Endodermal cell (in vitro differentiated cells): ENCODE results near the gene BDH2. TPM values are rescaled to one million over a fixed set of nuclear protein-coding genes. Genes with fewer than 3 reads are reported as not detected.
A peak's percentile ranks its signal among the peaks of the same experiment; 100 is the strongest.

Experiments used
- DNase-seq: peaks from one replicate; pipeline ENCODE4 v3.0.0-alpha.2; 2017
- H3K27ac ChIP-seq: 2 replicates; pipeline ENCODE4 v1.5.1; 2013; ENCODE audit warnings: mild to moderate bottlenecking, low read depth, low read length, moderate library complexity
- H3K27me3 ChIP-seq: 2 replicates; pipeline ENCODE4 v1.6.1; 2013; ENCODE audit warnings: mild to moderate bottlenecking, low read length, moderate library complexity; ENCODE audit not compliant: insufficient read depth, control insufficient read depth, poor library complexity, severe bottlenecking
- H3K36me3 ChIP-seq: 2 replicates; pipeline ENCODE4 v1.7.0; 2013; ENCODE audit warnings: mild to moderate bottlenecking, low read length, moderate library complexity; ENCODE audit not compliant: control insufficient read depth, insufficient read depth
- H3K4me1 ChIP-seq: one replicate; pipeline ENCODE4 v1.7.0; 2013; ENCODE audit warnings: low read length; ENCODE audit not compliant: control insufficient read depth, insufficient read depth
- H3K4me3 ChIP-seq: 2 replicates; pipeline ENCODE4 v1.5.1; 2013; ENCODE audit warnings: mild to moderate bottlenecking, low read length, moderate library complexity
- H3K9ac ChIP-seq: 2 replicates; pipeline ENCODE4 v1.6.1; 2013; ENCODE audit warnings: mild to moderate bottlenecking, low read length, moderate library complexity; ENCODE audit not compliant: poor library complexity, severe bottlenecking; ENCODE audit errors: extremely low read depth
- H3K9me3 ChIP-seq: 2 replicates; pipeline ENCODE4 v1.6.1; 2013; ENCODE audit warnings: mild to moderate bottlenecking, low read length, moderate library complexity; ENCODE audit not compliant: control insufficient read depth
- H3K27ac Mint-ChIP-seq: 2 replicates; pipeline ENCODE4 v1.8.0; 2020; ENCODE audit warnings: mixed read lengths
- H3K27me3 Mint-ChIP-seq: 2 replicates; pipeline ENCODE4 v1.8.0; 2021; ENCODE audit warnings: mild to moderate bottlenecking, mixed read lengths; ENCODE audit not compliant: insufficient read depth
- H3K36me3 Mint-ChIP-seq: 2 replicates; pipeline ENCODE4 v1.8.0; 2020; ENCODE audit warnings: low read depth, mixed read lengths
- H3K4me1 Mint-ChIP-seq: 2 replicates; pipeline ENCODE4 v1.8.0; 2020; ENCODE audit warnings: mixed read lengths
- H3K4me3 Mint-ChIP-seq: 2 replicates; pipeline ENCODE4 v1.8.0; 2020; ENCODE audit warnings: mild to moderate bottlenecking, moderate library complexity, mixed read lengths
- H3K9me3 Mint-ChIP-seq: 2 replicates; pipeline ENCODE4 v1.8.0; 2020; ENCODE audit warnings: mild to moderate bottlenecking, mixed read lengths
- WGBS, 2 experiments: methylation state at CpG; one replicate each; pipeline versions ENCODE4 v1.1.5 to v1.1.7; 2013; ENCODE audit warnings: missing lambda C conversion rate in 2 of 2, mixed read lengths in 1 of 2; ENCODE audit not compliant: insufficient coverage in 1 of 2, insufficient read length in 1 of 2; 5-methylcytosine and 5-hydroxymethylcytosine counted together
- long read RNA-seq, 4 experiments: library from polyadenylated mRNA in 2 of 4; library from RNA in 1 of 4; library from capped mRNA in 1 of 4; stranded (forward) in 3 of 4; unstranded in 1 of 4; transcript quantifications; one replicate each; pipeline ENCODE4 v2.0.0, GENCODE V29; 2020 to 2021; ENCODE audit warnings: inconsistent platforms in 1 of 4
- polyA plus RNA-seq, 2 experiments: library from polyadenylated mRNA; stranded (reverse); fragments of 50-300 nt; gene quantifications; one replicate each; pipeline ENCODE4 v1.2.3, GENCODE V29; 2013
- total RNA-seq, 2 donors: library from RNA; stranded (reverse); fragmentation: NEBNext Ultra II Directional in 1 of 2; extraction: Animal tissue kit (Norgen Biotek cat#: 25700) in 1 of 2; gene quantifications; 2 replicates in 1 of 2; 3 replicates in 1 of 2; pipeline ENCODE4 v1.2.1, GENCODE V29; 2021
- TF ChIP-seq, protein P1 (sequence below): fragments of 200-600 bp; sonication (generic); conservative IDR thresholded peaks from 2 replicates; pipeline ENCODE4 v1.5.0; 2021; ENCODE audit warnings: antibody characterized with exemption, mild to moderate bottlenecking

The BDH2 gene
- total RNA-seq = 10 to 100 TPM; 36.1 to 46.4 TPM
- polyA plus RNA-seq (2013, experiment 1 of 2) = 83.8 TPM
- 76.9 TPM for polyA plus RNA-seq (2013, experiment 2 of 2)
- long read RNA-seq, experiment 1, transcript BDH2-201 (10 exons, 1,126 nt) = major isoform, 11 of 19 reads
- long read RNA-seq, experiment 1, partial matches to known transcripts = 3 of 19 reads
- long read RNA-seq, experiment 1, other reads (novel, unspliced or antisense) = 5 of 19 reads
- long read RNA-seq, experiment 2, transcript BDH2-204 (9 exons, 2,046 nt) = minor isoform, 6 of 59 reads
- long read RNA-seq, experiment 2, transcript BDH2-201 (10 exons, 1,126 nt) = major isoform, 36 of 59 reads
- long read RNA-seq, experiment 2, partial matches to known transcripts = 3 of 59 reads
- long read RNA-seq, experiment 2, other reads (novel, unspliced or antisense) = 11 of 59 reads
- long read RNA-seq, experiment 3, transcript BDH2-204 (9 exons, 2,046 nt) = minor isoform, 27 of 105 reads
- long read RNA-seq, experiment 3, transcript BDH2-203 (10 exons, 1,742 nt) = minor isoform, 7 of 105 reads
- long read RNA-seq, experiment 3, transcript BDH2-201 (10 exons, 1,126 nt) = major isoform, 48 of 105 reads
- long read RNA-seq, experiment 3, partial matches to known transcripts = 1 of 105 reads
- long read RNA-seq, experiment 3, other reads (novel, unspliced or antisense) = 22 of 105 reads
- long read RNA-seq, experiment 4, transcript BDH2-204 (9 exons, 2,046 nt) = minor isoform, 14 of 218 reads
- long read RNA-seq, experiment 4, transcript BDH2-201 (10 exons, 1,126 nt) = major isoform, 166 of 218 reads
- long read RNA-seq, experiment 4, partial matches to known transcripts = 4 of 218 reads
- long read RNA-seq, experiment 4, other reads (novel, unspliced or antisense) = 32 of 218 reads

DNA sequence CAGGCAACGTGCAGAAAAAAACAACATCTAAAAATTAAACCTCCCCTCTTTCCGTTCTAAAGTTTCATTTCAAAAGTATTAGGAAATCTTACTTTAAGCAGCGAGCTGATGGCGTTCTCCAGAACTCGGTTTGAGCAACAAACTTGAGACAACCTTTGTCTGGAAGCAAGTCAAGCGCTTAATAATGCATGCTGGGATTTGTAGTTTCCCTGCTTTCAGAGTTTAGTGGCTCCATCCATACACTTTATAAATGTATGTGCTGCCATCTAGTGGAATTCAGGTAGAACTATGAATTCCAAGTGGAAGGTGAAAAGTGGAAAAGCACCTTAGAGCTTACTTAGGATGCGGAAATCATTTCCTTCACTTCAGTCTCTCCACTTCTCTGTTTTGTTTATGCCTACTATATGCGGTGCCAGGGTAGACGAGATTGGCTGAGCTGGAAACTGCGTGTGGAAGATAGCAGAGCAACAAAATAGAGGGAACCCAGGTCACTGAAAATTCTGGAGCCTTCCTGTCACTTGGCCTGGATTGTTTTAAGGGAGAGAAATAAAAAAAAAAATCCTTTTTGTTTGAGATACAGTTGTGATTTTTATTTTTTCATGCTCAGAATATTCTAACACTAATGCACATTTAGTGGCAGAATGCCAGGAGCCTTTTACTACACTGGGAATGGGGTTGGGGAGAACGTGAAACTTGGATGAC lies at the start of gene BDH2:
Gene BDH2 (minus strand): TSS at position 144 of the 702 bp plus-strand sequence. CDS start 3,580 bp downstream, outside the sequence.
- TF ChIP-seq, protein P1, sequence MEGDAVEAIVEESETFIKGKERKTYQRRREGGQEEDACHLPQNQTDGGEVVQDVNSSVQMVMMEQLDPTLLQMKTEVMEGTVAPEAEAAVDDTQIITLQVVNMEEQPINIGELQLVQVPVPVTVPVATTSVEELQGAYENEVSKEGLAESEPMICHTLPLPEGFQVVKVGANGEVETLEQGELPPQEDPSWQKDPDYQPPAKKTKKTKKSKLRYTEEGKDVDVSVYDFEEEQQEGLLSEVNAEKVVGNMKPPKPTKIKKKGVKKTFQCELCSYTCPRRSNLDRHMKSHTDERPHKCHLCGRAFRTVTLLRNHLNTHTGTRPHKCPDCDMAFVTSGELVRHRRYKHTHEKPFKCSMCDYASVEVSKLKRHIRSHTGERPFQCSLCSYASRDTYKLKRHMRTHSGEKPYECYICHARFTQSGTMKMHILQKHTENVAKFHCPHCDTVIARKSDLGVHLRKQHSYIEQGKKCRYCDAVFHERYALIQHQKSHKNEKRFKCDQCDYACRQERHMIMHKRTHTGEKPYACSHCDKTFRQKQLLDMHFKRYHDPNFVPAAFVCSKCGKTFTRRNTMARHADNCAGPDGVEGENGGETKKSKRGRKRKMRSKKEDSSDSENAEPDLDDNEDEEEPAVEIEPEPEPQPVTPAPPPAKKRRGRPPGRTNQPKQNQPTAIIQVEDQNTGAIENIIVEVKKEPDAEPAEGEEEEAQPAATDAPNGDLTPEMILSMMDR = peak; percentile 81
- Mint-ChIP-seq H3K4me3 (peak within 1 kb of the TSS; percentile 67), H3K36me3 (peaks cover 3% of the 10 kb centered on the region), H3K27ac (peak within 1 kb of the TSS; percentile 88), H3K27me3 (no peaks in the 10 kb centered on the region), H3K4me1 (peaks cover 19% of the 10 kb centered on the region), H3K9me3 (no peaks in the 10 kb centered on the region)
- H3K27ac ChIP-seq = no peak within 1 kb of the TSS
- no peaks in the 10 kb centered on the region for H3K36me3 ChIP-seq
- peak within 1 kb of the TSS; percentile 77 for H3K9ac ChIP-seq
- peak; percentile 58 for DNase-seq
- peaks cover 3% of the 10 kb centered on the region for H3K4me1 ChIP-seq
- H3K4me3 ChIP-seq = peak within 1 kb of the TSS; percentile 92
- WGBS, 2 experiments = 14 to 16% methylated on average over 9 to 11 of the region's 11 CpGs
- no peaks in the 10 kb centered on the region for H3K9me3 ChIP-seq
- no peaks in the 10 kb centered on the region for H3K27me3 ChIP-seq

GRCh38 chr4:103144926-103145325 lies 45.3 kb upstream of the BDH2 start:
- Histone ChIP-seq H3K4me3 (no peak overlapping the region), H3K4me1 (no peaks in the 10 kb centered on the region), H3K36me3 (peaks cover 87% of the 10 kb centered on the region), H3K9ac (no peak overlapping the region), H3K9me3 (no peaks in the 10 kb centered on the region), H3K27me3 (no peaks in the 10 kb centered on the region), H3K27ac (no peak overlapping the region)
- Mint-ChIP-seq H3K4me3 (no peak overlapping the region), H3K36me3 (peaks cover 61% of the 10 kb centered on the region), H3K27me3 (no peaks in the 10 kb centered on the region), H3K9me3 (no peaks in the 10 kb centered on the region), H3K4me1 (peaks cover 6% of the 10 kb centered on the region), H3K27ac (no peak overlapping the region)
- TF ChIP-seq, protein P1 = no peak
- 96% methylated on average over 4 of the region's 4 CpGs; no CpG with 5 or more reads in 1 of the 2 experiments for WGBS, 2 experiments
- no peak for DNase-seq

DNA sequence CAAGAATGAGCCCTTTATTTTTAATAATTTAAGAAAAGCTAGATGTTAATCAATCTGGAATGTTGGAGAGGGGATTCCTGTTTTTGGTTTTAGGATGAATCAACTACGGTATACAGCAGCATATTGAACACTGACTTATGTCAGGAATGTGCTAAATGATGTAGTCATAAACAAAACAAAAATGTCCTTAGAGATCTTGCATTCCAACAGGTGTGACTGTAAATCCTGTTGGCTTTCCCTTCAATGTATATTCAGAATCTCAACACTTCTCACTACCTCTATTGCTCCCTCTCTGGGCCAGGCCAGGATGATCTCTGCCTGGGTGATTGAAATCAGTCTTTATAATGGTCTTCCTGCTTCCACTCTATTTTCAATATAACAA lies 37.8 kb upstream of the BDH2 start:
- H3K36me3 ChIP-seq = peaks cover 71% of the 10 kb centered on the region
- no peak overlapping the region for H3K4me3 Mint-ChIP-seq
- no peaks in the 10 kb centered on the region for H3K4me1 Mint-ChIP-seq
- no peaks in the 10 kb centered on the region for H3K4me1 ChIP-seq
- H3K9me3 Mint-ChIP-seq = no peaks in the 10 kb centered on the region
- H3K9me3 ChIP-seq = no peaks in the 10 kb centered on the region
- peaks cover 54% of the 10 kb centered on the region for H3K36me3 Mint-ChIP-seq
- TF ChIP-seq, protein P1 = no peak
- no peaks in the 10 kb centered on the region for H3K27me3 Mint-ChIP-seq
- H3K27me3 ChIP-seq = no peaks in the 10 kb centered on the region
- no peak overlapping the region for H3K27ac Mint-ChIP-seq
- H3K9ac ChIP-seq = no peak overlapping the region
- DNase-seq = no peak
- no peak overlapping the region for H3K27ac ChIP-seq
- 100% methylated on average over 1 of the region's 1 CpG; no CpG with 5 or more reads in 1 of the 2 experiments for WGBS, 2 experiments
- H3K4me3 ChIP-seq = no peak overlapping the region
